ENCODE measurements around the gene CD248.

Gene CD248

DNA sequence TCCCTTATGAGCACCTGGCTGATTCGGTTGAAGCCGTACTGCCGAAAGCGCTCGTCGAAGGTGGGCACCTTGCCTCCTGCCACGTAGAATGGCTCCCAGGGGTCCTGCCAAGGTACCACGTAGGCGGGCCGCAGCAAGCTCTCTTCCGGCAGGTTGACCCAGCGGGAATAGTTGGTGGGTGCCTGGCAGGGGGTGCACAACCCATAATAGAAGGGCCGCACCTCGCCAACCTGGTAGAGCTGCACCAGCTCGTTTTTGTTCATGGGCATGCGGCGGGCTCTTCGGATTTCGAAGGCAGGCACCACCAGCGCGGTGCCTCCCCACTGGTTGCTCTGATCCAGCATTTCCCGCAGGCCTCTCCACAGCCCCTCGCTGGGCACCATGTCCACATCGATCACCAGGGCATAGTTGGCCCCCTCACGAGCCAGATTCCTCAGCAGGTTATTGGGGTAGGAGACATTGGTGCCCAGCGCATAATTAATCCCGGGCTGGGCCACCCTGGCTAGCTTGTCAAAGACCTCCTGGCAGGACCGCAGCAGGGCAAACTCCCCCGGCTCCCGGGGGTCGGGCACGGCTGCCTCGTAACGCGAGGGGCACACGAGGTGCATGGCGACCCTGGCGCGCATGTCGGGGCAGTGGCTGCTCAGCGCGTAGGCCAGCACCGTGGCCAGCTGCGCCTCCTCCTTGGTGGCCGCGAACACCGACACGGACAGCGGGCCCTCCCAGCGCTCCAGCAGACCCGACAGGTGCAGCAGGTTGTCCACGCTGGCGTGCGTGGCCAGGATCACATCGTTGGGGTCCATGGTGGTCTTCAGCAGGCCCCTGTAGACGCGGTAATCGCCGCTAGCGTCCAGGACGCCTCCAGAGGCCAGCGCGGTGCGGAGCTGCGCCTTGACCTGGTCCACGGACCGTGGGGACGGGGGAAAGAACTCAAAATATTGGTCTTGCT, 29.9 kb upstream of the CD248 start:
- Mint-ChIP-seq H3K4me3 (peak overlapping the region; percentile 96 to 99), H3K4me1 (ENCODE audit: low read depth in 2 of 2) (peaks cover 29 to 36% of the 10 kb centered on the region in 2 donors), H3K27ac (peak overlapping the region; percentile 28 to 100), H3K9me3 (no peaks in the 10 kb centered on the region), H3K36me3 (ENCODE audit: insufficient read depth) (peaks cover 49% of the 10 kb centered on the region), H3K27me3 (no peaks in the 10 kb centered on the region)
- ATAC-seq (replicated peaks) (no peak), DNase-seq (no peak)

DNA sequence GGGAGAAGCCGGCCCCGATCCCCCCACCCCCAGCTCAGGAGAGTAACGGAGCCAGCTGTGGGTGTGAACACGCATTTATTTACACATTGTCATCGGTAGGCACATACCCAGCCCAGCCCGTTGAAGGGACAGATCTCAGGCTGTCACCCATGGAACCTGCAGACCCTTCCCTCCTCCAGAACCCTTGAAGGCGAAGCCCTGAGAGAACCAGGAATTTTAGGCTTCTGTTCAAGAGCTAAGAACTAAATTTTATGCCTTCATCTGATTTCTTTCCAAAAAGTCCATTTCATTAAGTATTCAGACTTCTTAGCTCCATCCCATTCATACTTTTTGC, 28.4 kb upstream of the CD248 start:
- ATAC-seq (replicated peaks) (peak; percentile 14), DNase-seq (no peak)
- peaks cover 62% of the 10 kb centered on the region for H3K36me3 Mint-ChIP-seq (ENCODE audit: insufficient read depth)
- H3K4me3 Mint-ChIP-seq, result peak overlapping the region; percentile 96 to 99
- H3K27me3 Mint-ChIP-seq, result no peaks in the 10 kb centered on the region
- H3K9me3 Mint-ChIP-seq, result no peaks in the 10 kb centered on the region
- peaks cover 34 to 36% of the 10 kb centered on the region in 2 donors for H3K4me1 Mint-ChIP-seq (ENCODE audit: low read depth in 2 of 2)
- H3K27ac Mint-ChIP-seq, result peak overlapping the region; percentile 98 to 100

DNA sequence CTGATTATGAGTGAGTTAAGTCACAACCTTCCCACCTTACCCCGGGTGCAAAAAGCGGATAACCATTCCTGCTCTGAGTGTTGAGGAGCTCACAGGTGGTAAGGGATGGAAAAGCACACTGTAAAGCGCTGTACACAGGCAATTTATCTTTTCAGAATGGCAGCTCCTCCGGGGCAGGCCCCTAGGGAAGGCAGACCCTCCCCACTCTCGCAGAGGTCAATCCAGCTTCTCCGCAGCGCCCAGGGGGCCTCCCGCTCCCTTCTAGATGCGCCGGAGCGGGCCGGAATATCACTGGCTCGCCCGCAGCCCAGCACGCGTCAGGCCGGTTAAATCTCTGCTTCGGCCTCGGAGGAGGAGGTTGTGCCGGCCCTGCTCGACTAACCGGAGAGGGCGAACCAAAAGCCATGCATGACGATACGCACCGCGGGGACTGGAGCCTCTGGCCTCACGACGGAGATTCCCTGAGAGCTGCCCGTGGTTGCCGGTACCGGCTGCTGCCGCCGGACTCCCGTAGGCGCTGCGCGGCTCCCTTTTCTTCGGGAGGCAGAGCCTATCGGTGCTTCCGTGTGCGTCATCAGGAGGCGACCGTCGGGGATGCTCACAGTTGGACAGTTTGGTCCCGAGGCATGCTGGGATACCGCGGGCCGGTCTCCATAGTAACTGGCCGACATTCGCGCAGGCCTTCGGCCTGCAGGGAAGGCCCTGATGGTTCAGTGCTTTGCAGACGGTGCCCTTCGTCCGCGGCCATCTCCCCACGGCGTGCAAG, 27.9 kb upstream of the CD248 start, which contains the start of gene BRMS1:
Gene BRMS1 (minus strand): TSS at position 555 of the 766 bp plus-strand sequence. CDS start 2,870 bp downstream, outside the sequence.
- no peaks in the 10 kb centered on the region for H3K27me3 Mint-ChIP-seq
- no peaks in the 10 kb centered on the region for H3K9me3 Mint-ChIP-seq
- H3K4me3 Mint-ChIP-seq, result peak within 1 kb of the TSS; percentile 96 to 99
- H3K27ac Mint-ChIP-seq, result peak within 1 kb of the TSS; percentile 98 to 100
- peak; percentile 93 to 96 (median 95) for DNase-seq
- peaks cover 34 to 36% of the 10 kb centered on the region in 2 donors for H3K4me1 Mint-ChIP-seq (ENCODE audit: low read depth in 2 of 2)
- ATAC-seq (replicated peaks), result peak; percentile 85
- H3K36me3 Mint-ChIP-seq (ENCODE audit: insufficient read depth), result peaks cover 65% of the 10 kb centered on the region

DNA sequence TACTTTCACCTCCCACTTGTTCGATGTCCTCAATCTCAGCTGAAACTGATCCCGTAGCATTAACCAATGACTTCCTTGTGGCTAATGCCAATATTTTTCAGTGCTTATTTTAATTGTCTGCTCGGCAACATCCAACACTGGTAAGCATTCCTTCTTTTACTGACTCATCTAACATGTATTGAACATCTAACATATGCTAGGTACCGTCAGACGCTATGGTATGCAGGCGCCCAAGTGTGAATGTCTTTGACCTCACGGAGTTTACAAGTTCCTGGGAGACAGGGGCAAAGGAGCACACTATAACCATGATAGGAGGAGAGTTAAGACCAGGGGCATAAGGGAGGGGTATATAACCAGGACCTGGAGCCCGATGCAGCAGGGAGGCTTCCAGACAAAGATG, 26.3 kb upstream of the CD248 start:
- peak overlapping the region in 1 of 2 donors; percentile 27 for H3K27ac Mint-ChIP-seq

DNA sequence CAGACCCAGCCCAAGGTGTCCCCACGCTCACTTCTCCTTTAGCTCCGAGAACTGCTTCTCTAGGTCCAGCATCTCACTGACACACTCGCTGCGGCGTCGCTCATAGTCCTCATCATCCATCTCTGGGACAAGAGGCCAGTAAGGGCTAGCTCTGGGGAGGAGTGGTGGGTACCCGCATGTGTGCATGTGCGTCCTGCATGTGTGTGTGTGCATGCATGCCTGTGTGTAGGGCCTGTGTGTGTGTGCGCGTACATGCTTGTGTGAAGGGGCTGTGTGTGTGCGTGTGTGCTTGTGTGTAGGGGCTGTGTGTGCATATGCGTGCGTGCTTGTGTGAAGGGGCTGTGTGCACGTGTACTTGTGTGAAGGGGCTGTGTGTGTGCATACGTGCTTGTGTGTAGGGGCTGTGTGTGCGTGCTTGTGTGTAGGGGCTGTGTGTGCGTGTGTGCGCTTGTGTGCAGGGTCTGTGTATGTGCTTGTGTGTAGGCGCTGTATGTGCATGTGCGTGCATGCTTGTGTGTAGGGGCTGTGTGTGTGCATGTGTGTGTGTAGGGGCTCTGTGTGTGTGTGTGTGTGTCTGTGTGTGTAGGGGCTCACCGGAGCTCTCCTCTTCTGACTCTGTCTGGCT, 24.8 kb upstream of the CD248 start:
- Mint-ChIP-seq H3K4me1 (ENCODE audit: low read depth in 2 of 2) (peaks cover 41 to 43% of the 10 kb centered on the region in 2 donors), H3K27ac (peak overlapping the region in 1 of 2 donors; percentile 66), H3K4me3 (no peak overlapping the region), H3K9me3 (no peaks in the 10 kb centered on the region), H3K36me3 (ENCODE audit: insufficient read depth) (peaks cover 62% of the 10 kb centered on the region), H3K27me3 (no peaks in the 10 kb centered on the region)
- ATAC-seq (replicated peaks), result no peak
- no peak for DNase-seq

More for the DNA sequence above, 26.3 kb upstream of the CD248 start:
- ATAC-seq (replicated peaks) (no peak), DNase-seq (no peak)
- Mint-ChIP-seq H3K4me3 (peak overlapping the region; percentile 96 to 99), H3K27me3 (no peaks in the 10 kb centered on the region), H3K9me3 (no peaks in the 10 kb centered on the region), H3K36me3 (ENCODE audit: insufficient read depth) (peaks cover 67% of the 10 kb centered on the region), H3K4me1 (ENCODE audit: low read depth in 2 of 2) (peaks cover 36% of the 10 kb centered on the region in 2 donors)

DNA sequence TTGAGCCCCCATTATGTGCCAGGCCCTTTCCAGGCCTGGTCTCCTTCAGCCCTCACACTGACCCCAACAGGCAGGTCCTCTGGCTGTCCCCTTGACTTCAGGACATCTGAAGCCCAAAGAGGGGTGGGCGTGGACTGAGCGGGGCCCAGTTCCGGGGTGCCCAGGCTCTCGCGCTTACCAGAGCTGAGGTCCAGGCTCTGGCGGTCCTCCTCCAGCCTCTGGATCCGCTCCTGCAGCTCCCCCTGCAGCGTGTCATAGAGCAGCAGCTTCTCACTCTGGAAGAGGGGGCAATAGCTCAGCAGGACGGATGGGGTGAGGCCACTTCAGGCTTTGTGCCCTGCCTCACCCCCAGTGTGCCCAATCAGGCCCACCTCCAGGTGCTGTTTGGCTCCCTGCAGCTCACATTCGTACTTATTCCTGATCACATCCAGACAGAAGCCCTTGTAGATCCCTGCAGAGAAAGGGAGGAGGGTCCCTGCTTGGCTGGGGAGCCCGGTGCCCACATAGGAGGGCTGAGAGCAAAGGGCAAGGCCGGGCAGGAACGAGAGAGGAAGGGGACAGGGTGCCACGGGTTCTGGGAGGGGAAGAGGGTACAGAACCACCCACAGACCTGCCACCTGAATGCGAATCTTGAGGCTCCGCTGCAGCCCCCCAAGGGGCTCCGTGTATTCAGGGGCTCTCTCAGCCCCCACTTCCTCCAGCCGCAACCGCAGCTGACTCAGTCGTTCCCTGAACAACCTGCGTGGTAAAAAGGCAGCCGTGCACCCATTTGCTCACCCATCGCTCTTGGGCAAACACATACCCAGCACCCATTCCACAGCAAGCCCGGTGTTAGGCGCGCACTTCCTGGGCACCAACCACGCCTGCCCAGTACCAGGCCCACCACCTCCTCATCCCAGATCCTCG, 24.0 kb upstream of the CD248 start:
- Mint-ChIP-seq H3K4me1 (ENCODE audit: low read depth in 2 of 2) (peaks cover 47 to 49% of the 10 kb centered on the region in 2 donors), H3K36me3 (ENCODE audit: insufficient read depth) (peaks cover 62% of the 10 kb centered on the region), H3K9me3 (no peaks in the 10 kb centered on the region), H3K27me3 (no peaks in the 10 kb centered on the region), H3K4me3 (no peak overlapping the region), H3K27ac (peak overlapping the region in 1 of 2 donors; percentile 66)
- DNase-seq (no peak), ATAC-seq (replicated peaks) (no peak)

DNA sequence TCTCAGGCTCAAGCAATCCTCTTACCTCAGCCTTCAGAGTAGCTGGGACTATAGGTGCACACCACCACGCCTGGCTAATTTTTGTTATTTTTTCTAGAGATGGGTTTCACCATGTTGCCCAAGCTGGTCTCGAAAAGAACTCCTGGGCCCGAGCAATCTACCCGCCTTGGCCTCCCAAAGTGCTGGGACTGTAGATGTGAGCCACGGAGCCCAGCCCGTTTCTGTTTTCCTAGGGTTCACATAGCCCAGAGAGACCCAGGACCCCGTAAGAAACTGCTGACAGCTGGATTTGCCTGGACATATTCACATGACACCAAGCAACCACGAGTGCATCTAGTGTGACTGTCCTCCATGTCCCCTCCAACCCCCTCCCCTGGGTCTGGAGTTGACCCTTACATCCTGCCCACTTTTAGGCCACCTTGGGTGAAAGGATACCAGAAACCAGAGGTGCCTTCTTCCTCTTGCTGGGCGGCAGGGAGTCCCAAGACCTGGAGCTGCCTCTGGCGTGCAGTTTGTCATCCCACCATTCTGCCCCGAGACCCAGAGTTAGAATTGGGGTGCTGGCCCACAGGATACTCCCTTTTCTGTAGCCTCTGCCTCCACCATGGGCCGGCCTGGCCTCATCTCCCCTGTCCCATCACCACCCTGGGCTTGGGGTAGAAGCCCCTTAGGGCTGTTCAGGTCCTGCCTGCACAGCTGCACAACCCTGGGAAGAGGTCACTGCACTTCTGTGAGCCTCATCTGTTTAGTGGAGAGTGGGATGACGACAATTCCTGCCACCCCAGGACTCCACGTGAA, 23.0 kb upstream of the CD248 start:
- Mint-ChIP-seq H3K36me3 (ENCODE audit: insufficient read depth) (peaks cover 52% of the 10 kb centered on the region), H3K27me3 (no peaks in the 10 kb centered on the region)

DNA sequence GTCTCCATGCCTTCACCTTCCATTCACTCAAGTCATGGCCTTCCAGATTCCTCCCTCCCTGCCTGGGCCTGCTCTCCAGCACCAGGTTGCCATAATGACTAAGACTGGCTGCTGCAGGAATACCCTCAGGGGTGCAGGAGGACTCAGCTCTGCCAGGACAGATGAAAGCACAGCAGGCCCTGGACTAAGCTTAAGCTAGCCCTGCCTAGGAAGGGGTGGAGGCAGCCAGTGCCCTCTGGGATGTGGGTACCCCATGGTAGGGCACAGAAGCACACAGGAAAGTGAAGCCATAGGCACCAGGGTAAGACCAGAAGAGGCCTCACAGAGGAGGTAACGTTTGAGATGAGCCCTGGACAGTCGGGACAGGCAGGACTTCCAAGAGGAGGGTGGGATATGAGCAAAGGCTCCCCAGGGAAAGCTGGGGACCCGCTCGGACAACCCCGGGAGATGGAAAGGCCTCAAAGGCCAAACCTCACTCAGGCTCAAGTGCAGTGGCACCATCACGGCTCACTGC, 22.4 kb upstream of the CD248 start:
- ATAC-seq (replicated peaks), result no peak
- H3K27ac Mint-ChIP-seq, result peak overlapping the region in 1 of 2 donors; percentile 27
- H3K36me3 Mint-ChIP-seq (ENCODE audit: insufficient read depth), result peaks cover 46% of the 10 kb centered on the region

More for the DNA sequence above, 23.0 kb upstream of the CD248 start:
- Mint-ChIP-seq H3K9me3 (no peaks in the 10 kb centered on the region), H3K4me1 (ENCODE audit: low read depth in 2 of 2) (peaks cover 44 to 49% of the 10 kb centered on the region in 2 donors), H3K27ac (no peak overlapping the region), H3K4me3 (no peak overlapping the region)
- no peak for ATAC-seq (replicated peaks)
- DNase-seq, result no peak

DNA sequence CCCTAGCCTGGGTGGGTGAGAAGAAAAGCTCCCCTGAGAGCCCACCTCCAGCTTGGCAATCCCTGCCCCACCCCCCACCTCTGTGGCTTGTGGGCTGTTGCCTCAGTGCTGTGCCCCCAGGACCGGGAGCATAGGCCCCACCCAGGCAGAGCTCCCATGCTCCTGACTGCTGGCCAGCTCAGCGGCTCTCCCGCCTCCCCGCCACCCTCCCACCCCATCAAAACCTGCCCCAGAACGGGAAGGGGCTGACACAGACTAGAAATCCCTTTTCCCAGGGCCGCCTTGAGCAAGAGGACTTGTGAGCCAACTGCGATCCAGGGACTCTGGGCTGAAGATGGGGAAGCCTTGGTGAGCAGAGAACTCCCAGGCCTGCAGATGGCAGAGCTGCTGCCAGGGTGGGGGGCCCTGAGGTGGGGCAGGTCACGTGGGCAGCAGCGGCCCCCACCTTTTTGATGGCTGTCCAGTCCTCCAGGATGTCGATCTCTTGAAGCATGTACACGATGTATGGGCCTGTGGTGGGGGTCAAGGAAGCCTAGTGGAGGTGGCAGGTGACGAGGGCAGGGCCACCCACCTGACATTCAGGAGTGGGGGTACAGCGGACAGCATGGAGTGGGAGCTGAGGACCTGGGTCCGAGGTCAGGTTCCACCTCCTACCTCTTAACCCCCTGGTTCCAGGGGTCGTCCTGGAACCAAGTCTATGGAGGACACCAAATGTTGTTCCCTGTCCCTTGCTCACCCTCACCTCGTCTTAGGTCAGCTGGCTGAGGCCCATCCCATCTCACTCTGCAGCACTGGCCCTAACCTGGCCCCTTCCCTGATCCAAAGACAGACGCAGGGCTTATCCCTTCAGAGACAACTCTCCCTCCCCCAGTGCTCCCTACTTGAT, 21.7 kb upstream of the CD248 start:
- DNase-seq, result no peak
- no peak overlapping the region for H3K4me3 Mint-ChIP-seq
- H3K9me3 Mint-ChIP-seq, result no peaks in the 10 kb centered on the region
- peak overlapping the region in 1 of 2 donors; percentile 27 for H3K27ac Mint-ChIP-seq
- no peaks in the 10 kb centered on the region for H3K27me3 Mint-ChIP-seq
- H3K4me1 Mint-ChIP-seq (ENCODE audit: low read depth in 2 of 2), result peaks cover 31 to 41% of the 10 kb centered on the region in 2 donors
- H3K36me3 Mint-ChIP-seq (ENCODE audit: insufficient read depth), result peaks cover 43% of the 10 kb centered on the region
- no peak for ATAC-seq (replicated peaks)

More for the DNA sequence above, 22.4 kb upstream of the CD248 start:
- DNase-seq, result no peak
- Mint-ChIP-seq H3K27me3 (no peaks in the 10 kb centered on the region), H3K4me3 (no peak overlapping the region), H3K4me1 (ENCODE audit: low read depth in 2 of 2) (peaks cover 38 to 43% of the 10 kb centered on the region in 2 donors), H3K9me3 (no peaks in the 10 kb centered on the region)

DNA sequence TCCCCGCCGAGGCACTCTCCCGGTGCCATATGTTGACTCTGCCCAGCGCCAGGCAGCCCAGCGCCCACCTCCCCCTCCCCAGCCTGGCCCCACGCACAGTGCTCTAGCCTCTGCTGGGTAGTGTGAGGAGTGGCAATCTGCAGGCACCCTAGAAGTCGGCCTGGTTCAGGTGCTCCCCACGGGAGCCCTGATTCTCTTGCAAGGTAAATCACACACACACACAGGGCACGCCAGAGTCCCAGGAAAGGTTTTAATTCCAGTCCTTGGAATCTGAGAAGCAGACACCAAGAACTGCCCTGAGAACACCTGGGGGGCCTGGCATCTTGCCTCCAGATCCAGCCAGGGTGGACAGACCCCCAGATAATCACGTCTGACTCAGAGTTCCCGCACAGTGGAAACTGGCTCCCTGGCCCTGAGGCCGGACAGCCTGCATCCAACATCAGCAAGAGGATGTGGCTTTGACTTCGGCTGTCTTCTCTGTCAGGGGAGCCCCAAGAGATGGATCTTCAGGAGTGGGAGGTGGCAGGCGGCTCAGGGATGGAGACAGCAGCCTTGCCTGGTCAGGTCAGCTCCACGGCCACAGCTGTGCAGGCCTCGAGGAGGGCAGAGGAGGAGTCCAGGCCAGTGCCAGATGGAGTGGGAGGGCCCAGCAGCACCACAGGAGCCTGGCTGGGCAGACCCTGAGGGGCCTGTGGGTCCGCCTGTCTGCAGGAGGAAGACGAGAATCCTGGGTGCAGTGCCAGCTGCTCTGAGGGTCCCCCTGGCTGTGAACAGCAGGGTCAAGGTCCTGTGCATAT, 20.5 kb upstream of the CD248 start:
- Mint-ChIP-seq H3K9me3 (no peaks in the 10 kb centered on the region), H3K27me3 (no peaks in the 10 kb centered on the region), H3K4me3 (peak overlapping the region; percentile 62 to 89), H3K36me3 (ENCODE audit: insufficient read depth) (peaks cover 42% of the 10 kb centered on the region), H3K27ac (peak overlapping the region; percentile 56 to 95), H3K4me1 (ENCODE audit: low read depth in 2 of 2) (peaks cover 21 to 32% of the 10 kb centered on the region in 2 donors)
- ATAC-seq (replicated peaks) (no peak), DNase-seq (no peak)
